ENCODE data around the gene MYO9A. TPM values are rescaled to one million over a fixed set of nuclear protein-coding genes. Genes with fewer than 3 reads are reported as not detected.

The MYO9A gene
- total and polyA plus RNA-seq, 3 donors from 2014 or later = 68.9 to 126 (median 103) TPM

DNA sequence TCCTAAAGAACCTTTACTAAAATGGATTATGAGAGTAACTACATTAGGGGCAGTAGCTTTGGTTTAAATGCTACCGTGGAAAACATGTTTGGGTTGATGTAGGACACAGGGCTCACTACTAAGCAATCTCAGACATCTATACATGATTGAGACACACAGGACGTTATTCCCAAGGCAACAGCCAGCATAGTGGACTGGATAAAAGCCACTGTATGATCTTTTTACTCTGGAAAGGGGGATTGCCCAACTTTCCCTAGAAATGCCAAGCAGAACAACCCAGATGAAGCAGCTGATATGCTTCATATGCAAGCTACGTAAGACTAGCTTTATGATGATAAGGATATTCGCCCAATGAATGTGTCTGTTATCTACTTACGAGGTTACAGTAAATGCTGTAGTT lies 144.6 kb downstream of the MYO9A start:
- H3K36me3 ChIP-seq (ENCODE audit: low read depth, missing control alignments) = no peaks in the 10 kb centered on the region
- H3K27ac ChIP-seq = no peak overlapping the region
- H3K9me3 ChIP-seq = no peaks in the 10 kb centered on the region
- intact Hi-C loops (cut with DNase I; ENCODE audit: low total_unique reads) = no loop called here
- peaks cover 3% of the 10 kb centered on the region for H3K4me1 ChIP-seq
- H3K27me3 ChIP-seq = no peaks in the 10 kb centered on the region
- WGBS, 2 donors = 87 to 89% methylated on average over 5 of the region's 5 CpGs
- H3K4me3 ChIP-seq = no peak overlapping the region
- no peak for TF ChIP-seq CTCF (IDR thresholded peaks at IDR 0.05)
- TF ChIP-seq POLR2A (IDR thresholded peaks at IDR 0.05) = no peak
- DNase-seq = no peak

DNA sequence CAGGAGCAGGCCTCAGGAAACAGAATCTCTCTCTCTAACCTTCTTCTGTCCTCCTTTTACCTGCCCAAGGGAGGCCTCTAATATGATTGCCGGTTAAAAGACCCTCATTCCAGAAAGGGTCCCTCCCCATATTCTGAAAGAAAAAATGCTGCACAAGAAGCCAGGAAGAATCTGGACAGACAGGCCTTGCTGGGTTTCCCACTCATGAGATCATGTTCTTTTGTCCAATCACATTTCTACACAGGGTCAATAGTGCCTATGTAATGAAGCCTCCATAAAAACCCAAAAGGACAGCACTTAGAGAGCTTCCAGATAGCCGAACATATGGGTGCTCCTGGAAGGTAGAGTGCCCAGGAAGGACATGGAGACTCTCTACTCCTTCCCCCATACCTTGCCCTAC lies 146.0 kb downstream of the MYO9A start:
- H3K27me3 ChIP-seq = no peaks in the 10 kb centered on the region
- H3K9me3 ChIP-seq = no peaks in the 10 kb centered on the region
- H3K27ac ChIP-seq = no peak overlapping the region
- no peak overlapping the region for H3K4me3 ChIP-seq
- DNase-seq = no peak
- H3K4me1 ChIP-seq = peaks cover 3% of the 10 kb centered on the region
- intact Hi-C loops (cut with DNase I; ENCODE audit: low total_unique reads) = no loop called here
- no peaks in the 10 kb centered on the region for H3K36me3 ChIP-seq (ENCODE audit: low read depth, missing control alignments)
- 95 to 97% methylated on average over 2 of the region's 2 CpGs for WGBS, 2 donors
- TF ChIP-seq CTCF (IDR thresholded peaks at IDR 0.05) (no peak), POLR2A (IDR thresholded peaks at IDR 0.05) (no peak)

DNA sequence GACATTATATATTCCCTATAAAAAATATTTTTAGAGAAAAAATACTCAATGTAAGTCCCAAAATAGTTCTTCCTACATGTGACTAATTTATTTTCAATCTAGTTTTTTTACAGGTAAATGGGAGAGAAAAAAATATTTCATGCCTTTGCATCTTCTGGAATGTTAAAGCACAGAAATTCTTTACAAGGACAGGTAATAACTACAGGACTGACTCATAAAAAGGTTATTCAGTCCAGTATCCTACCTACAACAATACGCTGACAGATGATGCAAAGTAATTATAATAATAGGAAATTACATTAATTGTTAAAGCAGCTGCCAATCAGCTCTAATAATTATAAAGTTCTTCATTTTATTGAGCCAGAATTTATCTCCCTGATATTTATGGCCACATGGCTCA lies 147.5 kb downstream of the MYO9A start:
- no peak for TF ChIP-seq POLR2A (IDR thresholded peaks at IDR 0.05)
- TF ChIP-seq CTCF (IDR thresholded peaks at IDR 0.05) = no peak
- Histone ChIP-seq H3K36me3 (ENCODE audit: low read depth, missing control alignments) (no peaks in the 10 kb centered on the region), H3K27ac (no peak overlapping the region), H3K4me1 (no peaks in the 10 kb centered on the region), H3K9me3 (no peaks in the 10 kb centered on the region), H3K27me3 (no peaks in the 10 kb centered on the region), H3K4me3 (no peak overlapping the region)
- intact Hi-C loops (cut with DNase I; ENCODE audit: low total_unique reads) = no loop called here
- no peak for DNase-seq
- 95 to 100% methylated on average over 1 of the region's 1 CpG for WGBS, 2 donors

GRCh38 chr15:71962537-71962936 lies 155.4 kb downstream of the MYO9A start:
- DNase-seq = no peak
- intact Hi-C loops (cut with DNase I; ENCODE audit: low total_unique reads) = no loop called here
- Histone ChIP-seq H3K27me3 (no peaks in the 10 kb centered on the region), H3K27ac (no peak overlapping the region), H3K4me3 (no peak overlapping the region), H3K4me1 (no peaks in the 10 kb centered on the region), H3K36me3 (ENCODE audit: low read depth, missing control alignments) (no peaks in the 10 kb centered on the region), H3K9me3 (no peaks in the 10 kb centered on the region)
- no peak for TF ChIP-seq CTCF (IDR thresholded peaks at IDR 0.05)
- WGBS, 2 donors = 83 to 97% methylated on average over 1 of the region's 1 CpG

DNA sequence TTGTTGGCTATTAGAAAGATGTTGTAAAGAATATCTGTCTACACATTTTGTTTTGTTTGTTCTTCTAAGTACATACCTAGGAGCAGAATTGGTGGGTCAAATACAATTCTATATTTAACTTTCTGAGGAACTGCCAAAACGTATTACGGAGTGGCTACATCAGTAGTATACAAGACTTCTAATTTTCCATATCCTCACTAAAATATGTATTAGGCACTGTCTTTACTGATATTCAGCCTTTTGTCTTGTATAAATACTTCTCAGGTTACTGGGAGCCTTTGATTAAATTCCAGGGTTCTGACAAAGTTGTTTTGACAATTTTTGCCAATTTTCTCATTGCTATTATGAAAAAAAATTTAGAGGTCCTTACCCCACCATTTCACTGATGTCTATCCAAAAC lies 160.9 kb downstream of the MYO9A start:
- 74 to 88% methylated on average over 2 of the region's 2 CpGs for WGBS, 2 donors
- DNase-seq = no peak
- intact Hi-C loops (cut with DNase I; ENCODE audit: low total_unique reads) = no loop called here
- H3K36me3 ChIP-seq (ENCODE audit: low read depth, missing control alignments) = no peaks in the 10 kb centered on the region
- H3K4me1 ChIP-seq = no peaks in the 10 kb centered on the region
- H3K27me3 ChIP-seq = no peaks in the 10 kb centered on the region
- H3K27ac ChIP-seq = no peak overlapping the region
- no peaks in the 10 kb centered on the region for H3K9me3 ChIP-seq
- TF ChIP-seq CTCF (IDR thresholded peaks at IDR 0.05) (no peak), POLR2A (IDR thresholded peaks at IDR 0.05) (no peak)
- no peak overlapping the region for H3K4me3 ChIP-seq
